GM18868 (cell line): ENCODE results near the gene LRRC74B.
"Not testable (repeated sequence)": the region's sequence is repeated elsewhere in the genome, so short reads cannot be mapped to it uniquely, and the experiment has no call there.

Experiments
- ATAC-seq: cut with Tn5 transposase; IDR thresholded peaks from one replicate; pipeline ENCODE4 v1.9.1; 2021; ENCODE audit warnings: mild to moderate bottlenecking, moderate library complexity; ENCODE audit not compliant: unreplicated experiment

LRRC74B gene

DNA sequence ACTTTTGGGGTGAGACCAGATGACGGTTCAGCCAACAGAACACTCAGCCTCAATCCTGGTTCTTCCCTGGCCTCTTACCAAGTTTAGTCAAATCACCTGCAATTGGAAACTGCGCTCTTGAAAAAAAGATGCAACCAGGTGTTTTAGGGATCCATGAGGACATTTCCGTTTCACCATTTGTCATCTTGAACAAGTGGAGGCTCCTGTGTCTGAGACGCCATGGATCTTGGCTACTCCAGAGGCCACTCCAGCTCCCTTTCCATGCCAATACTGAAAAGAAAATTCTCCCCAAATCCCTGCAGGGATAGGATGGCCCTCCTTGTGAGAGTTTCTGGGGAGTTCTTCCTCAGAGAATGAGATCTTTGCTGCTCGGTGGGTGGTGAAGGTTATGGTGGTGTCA is 27.7 kb downstream of the LRRC74B start:
- no peak for ATAC-seq

DNA sequence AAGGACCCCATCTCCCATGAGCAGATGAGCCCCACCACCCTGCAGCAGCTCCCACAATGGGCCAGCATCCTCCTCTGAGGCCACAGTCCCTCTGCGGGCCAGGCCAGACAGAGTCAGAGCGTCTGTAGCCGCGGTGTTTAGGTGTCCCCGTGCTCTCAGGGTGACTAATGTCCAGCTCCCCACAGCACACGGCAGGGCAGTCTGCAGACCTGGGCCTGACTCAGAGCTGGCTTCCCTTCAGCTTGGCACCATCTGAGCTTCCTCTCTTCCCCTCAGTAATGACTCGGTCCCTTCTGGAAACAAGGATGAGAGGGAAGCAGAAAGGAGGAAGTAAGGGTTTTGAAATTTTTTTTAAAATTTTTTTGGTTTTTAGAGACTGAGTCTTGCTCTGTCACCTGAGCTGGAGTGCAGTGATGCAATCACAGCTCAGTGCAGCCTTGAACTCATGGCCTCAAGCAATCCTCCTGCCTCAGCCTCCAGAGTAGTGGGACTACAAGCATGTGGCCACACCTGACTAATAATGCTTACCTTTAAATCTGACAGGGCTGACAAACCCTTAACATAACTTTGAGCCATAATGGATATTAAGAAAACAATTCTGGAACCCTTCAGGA is 28.5 kb downstream of the LRRC74B start:
- ATAC-seq = no peak

DNA sequence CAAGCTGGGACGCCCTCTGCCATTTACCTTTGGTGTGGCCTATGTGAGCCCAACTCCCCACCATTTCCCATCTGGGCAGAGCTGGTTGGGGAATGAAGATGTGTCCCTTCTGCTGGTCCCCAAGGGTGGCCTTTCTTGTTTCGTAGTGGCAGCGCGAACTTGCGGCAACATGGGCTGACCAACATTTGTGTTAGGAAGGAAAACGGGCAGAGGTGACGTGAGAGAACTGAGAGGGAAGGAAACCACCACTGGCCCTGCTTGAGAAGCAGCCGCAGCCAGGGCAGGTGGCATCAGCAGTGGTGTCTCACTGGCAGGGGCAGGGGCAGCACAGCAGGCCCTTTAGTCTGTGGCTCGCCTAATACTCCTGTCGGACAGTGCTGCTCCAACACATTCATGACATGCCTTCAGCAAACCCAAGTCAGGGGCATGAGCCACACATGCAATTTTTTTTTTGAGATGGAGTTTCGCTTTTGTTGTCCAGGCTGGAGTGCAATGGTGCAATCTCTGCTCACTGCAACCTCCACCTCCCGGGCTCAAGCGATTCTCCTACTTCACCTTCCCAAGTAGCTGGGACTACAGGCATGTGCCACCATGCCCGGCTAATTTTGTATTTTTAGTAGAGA is 29.9 kb downstream of the LRRC74B start:
- ATAC-seq = no peak

DNA sequence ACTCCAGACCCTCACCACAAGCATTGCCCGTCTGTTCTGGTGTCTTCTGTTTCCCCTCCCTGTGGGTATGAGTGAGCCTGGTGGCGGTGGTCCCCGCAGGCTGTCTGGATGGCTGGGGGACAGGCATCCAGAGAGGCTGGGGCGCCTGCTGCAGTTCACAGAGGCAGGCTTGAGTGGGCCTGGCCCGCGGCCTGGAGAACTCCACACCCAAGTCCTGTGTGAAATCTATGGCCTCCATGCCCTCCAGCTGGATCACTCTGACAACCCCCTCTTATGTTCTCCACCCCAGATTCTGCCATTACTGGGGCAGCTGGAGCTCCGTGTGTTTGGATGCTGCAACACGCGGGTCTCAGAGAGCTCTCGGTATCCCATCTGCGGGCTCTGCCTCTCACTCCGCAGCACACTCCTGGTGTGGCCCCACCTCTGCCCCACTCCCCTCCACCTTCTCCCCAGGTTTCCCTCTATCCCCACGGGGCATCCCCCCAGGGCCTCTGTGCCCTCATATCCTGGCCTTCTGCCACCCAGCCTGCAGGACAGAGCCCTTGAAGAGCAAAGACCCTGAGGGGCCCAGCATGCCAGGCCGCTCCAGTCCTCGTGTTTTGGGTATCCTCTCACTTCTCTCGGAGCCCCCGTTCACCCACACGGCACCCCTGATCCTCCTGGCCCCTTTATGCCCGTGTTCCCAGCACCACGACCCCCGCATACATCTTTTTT is 31.3 kb downstream of the LRRC74B start:
- ATAC-seq = no peak

DNA sequence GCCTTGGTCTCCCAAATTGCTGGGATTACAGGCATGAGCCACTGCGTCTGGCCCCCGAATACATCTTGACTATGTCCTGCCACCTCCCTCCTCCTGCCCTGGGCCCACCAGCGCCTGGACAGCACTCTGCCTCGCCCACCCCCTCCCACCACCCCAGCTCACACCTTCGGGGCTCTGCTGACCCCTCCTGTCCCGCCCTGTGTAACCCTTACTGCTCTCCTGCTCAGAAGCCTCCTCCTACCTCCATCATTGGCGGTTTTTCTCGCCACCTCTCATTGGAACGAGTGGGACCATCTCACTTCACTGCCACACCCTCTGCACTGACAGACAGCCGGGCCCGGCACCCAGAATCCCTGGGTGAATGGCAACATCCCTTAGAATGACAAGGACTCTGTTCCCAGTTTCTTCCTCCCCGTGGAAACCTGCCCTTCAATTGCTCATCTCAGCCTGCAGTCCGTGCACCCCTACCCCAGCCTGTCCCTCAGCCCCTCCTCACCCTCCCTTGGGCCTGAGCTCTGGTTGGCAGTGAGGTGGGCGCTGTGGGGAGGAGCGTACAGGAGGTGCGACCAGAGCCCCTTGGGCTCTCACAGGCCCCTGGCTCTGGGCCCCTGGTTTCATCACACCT is 32.2 kb downstream of the LRRC74B start:
- no peak for ATAC-seq

DNA sequence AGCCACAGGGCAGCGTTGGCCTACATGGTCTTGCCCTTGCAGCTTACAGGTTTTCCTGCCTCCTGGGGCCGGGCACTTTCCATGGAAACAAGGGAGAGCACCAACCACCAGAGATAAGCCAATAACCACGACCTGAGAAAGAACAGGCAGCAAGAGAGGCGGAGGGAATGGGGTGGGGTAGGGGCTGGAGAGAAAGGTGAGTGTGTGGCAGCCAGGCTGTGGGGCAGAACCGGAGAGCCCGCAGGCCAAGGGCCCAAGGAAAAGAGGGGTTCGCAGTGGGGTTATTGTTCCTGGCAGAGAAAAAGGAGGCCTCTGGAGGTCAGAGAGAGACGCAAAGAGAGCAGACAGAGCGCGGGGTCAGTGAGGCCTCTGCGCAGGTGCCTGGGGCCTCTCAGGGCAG is 33.2 kb downstream of the LRRC74B start:
- no peak for ATAC-seq

DNA sequence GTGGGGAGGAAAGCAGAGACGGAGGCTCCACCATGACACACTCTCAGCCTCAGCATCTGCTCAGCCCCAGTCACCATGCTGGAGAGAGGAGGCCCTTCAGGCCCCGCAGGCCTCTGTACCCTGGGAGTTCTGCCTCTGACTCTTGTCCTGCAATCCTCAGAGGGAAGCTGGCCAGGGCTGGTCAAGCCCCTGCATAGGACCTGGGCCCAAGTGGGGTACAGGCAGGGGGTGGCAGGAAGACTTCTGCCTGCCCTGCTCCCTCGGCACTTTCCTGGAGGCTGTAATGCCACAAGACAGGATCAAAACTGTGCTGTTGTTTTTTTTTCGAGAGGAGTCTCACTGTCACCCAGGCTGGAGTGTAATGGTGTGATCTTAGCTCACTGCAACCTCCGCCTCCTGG is 33.7 kb downstream of the LRRC74B start:
- ATAC-seq = no peak

DNA sequence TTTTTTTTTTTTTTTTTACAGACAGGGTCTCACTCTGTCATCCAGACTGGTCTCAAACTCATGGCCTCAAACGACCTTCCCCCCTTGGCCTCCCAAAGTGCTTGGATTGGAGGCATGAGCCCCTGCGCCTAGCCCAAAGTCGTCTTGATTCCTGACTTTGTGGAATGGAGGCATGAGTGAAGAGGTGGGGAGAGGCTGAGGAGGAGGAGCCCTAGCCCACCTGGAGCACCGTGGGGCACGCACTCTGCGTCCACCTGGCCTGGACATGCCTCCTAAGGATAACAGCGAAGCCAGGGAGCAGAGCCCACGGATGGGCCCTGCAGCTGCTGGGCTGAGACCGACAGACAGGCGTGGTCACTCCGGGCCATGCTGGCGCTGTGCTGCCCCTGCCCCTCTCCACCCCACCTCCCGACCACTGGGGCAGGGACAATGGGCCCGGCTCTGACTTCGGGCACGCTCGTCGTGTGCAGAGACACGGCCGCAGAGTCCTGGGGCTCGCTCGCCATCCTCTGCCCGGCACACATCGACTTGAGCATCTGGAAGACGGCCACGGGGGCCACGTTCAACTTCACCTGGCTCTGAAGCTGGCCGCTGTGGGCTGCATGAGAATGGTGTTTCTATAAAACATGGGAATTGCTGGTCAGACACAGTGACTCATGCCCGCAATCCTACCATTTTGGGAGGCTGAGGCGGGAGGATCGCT is 34.8 kb downstream of the LRRC74B start:
- ATAC-seq = no peak

DNA sequence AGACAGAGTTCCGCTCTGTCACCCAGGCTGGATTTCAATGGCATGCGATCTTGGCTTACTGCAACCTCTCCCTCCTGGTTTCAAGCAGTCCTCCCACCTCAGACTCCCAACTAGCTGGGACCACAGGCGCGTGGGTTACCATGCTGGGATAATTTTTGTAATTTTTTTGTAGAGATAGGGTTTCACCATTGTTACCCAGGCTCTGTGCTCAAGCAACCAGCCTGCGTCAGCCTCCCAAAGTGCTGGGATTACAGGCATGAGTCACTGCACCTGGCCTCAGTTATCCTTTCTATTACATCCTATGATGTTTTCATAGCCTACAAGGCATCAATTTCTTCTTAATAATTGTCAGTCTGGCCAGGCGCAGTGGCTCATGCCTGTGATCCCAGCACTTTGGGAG is 36.5 kb downstream of the LRRC74B start:
- no peak for ATAC-seq

DNA sequence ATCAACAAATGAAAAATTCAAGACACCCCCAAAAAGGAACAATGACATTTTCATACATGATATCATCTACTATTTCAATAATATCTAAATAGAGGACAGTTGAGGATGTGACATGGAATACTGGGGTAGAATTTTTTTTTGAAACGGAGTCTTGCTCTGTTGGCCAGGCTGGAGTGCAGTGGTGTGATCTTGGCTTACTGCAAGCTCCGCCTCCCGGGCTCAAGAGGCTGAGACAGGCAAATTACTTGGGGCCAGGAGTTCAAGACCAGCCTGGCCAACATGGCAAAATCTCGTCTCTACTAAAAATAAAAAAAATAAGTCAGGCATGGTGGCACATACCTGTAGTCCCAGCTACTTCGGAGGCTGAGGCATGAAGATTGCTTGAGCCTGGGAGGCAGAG is 41.4 kb downstream of the LRRC74B start:
- no peak for ATAC-seq

DNA sequence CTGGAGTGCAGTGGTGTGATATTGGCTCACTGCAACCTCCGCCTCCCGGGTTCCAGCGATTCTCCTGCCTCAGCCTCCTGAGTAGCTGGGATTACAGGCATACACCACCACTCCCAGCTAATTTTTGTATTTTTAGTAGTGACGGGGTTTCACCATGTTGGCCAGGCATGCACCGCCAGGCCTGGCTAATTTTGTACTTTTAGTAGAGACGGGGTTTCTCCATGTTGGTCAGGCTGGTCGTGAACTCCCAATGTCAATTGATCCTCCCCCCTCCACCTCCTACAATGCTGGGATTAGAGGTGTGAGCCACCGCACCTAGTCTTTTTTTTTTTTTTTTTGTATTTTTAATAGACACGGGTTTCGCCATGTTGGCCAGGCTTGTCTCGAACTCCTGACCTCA is 42.2 kb downstream of the LRRC74B start:
- ATAC-seq = not testable (repeated sequence)

DNA sequence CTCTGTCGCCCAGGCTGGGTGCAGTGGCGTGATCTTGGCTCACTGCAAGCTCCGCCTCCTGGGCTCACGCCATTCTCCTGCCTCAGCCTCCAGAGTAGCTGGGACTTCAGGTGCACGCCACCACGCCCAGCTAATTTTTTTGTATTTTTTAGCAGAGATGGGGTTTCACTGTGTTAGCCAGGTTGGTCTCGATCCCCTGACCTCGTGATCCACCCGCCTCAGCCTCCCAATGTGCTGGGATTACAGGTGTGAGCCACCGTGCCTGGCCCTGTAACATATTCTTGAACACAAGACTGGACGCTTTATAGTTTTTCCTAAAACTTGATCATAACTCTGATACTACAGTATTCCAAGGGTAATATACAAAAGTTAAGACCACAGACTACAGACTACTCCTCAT is 45.5 kb downstream of the LRRC74B start:
- ATAC-seq = not testable (repeated sequence)

DNA sequence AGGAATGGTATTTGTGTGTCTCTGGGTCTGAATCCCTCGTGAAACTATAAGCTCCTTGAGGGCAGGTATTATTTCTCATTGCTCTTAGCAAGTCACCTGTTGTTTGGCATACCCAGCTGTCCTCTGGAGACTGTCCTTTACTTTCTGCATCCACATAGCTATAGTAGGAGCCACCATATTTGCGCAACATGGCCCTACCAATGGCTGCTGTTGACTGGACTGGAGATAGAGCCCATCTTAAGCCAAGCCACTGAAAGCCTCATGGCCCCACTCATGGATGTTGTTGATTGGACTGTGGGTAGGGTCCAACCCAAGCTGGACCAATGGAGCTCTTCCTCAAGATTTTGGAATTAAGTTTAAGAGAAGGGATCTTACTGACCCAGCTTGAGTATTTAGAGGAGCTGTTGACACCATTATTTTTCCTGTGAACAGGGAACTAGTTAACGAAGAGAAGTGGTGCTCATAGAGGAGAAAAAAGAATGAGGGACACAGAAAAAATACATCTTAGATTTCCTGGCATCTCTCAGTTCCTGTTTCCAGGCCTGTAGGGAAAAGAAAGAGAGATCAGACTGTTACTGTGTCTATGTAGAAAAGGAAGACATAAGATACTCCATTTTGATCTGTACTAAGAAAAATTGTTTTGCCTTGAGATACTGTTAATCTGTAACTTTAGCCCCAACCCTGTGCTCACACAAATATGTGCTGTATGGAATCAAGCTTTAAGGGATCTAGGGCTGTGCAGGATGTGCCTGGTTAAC is 47.2 kb downstream of the LRRC74B start:
- no peak for ATAC-seq

DNA sequence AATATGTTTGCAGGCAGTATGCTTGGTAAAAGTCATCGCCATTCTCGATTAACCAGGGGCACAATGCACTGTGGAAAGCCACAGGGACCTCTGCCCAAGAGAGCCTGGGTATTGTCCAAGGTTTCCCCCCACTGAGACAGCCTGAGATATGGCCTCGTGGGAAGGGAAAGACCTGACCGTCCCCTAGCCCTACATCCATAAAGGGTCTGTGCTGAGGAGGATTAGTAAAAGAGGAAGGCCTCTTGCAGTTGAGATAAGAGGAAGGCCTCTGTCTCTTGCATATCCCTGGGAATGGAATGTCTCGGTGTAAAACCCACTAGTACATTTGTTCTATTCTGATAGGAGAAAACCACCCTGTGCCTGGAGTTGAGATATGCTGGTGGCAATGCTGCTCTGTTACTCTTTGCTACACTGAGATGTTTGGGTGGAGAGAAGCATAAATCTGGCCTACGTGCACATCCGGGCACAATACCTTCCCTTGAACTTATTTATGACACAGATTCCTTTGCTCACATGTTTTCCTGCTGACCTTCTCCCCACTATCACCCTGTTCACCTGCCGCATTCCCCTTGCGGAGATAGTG is 47.9 kb downstream of the LRRC74B start:
- ATAC-seq = not testable (repeated sequence)

DNA sequence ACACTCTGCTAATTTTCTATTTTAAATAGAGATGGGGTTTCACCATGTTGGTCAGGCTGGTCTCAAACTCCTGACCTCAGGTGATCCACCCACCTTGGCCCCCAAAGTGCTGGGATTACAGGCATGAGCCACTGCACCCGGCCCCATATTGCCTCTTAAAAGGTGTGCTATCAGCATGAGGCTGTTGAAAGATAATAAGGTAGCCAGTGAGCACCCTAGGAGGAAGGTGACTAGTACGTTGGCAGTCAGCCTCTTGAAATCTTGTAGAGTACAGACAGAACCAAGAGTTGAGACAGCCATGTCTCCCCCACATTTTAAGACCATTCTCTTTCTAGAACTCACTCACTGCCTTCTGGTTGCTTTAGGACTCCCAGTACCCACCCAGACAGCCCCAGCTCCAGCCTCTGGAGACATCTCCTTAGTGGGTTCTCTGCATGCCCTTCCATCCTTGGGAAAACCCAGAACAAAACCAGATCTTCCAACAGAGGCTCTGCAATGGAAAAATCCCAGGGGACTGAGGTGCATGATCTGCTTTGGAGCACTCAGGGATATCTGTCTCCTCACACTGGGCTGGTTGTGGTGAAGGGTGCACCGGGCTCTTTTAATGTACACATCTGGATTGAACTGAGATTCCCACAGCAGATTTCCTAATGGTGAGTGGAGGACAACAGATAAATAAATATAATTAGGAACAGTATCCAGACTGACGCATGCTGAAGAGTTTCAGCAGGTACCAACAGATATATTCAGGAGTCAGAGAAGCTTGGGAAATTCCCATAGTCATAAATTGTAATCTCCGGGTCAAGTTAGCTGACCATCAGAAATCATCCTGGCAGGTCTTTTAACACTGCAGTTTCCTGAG is 49.4 kb downstream of the LRRC74B start:
- no peak for ATAC-seq

DNA sequence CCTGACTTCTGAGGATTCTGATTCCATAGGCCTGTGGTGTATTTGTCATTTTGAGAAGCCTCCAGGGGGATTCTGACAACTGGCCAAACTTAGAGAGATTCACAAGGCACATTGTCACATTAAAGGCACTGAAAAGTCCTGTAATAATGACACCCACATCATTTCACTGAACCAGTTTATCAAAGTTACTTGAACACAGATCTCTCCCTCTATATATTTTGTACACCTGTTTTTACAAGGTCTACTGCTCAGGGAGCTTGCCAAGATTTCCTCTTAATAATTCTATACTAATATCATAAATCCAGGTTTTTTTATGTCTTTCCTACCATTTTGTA is 50.0 kb downstream of the LRRC74B start:
- no peak for ATAC-seq

DNA sequence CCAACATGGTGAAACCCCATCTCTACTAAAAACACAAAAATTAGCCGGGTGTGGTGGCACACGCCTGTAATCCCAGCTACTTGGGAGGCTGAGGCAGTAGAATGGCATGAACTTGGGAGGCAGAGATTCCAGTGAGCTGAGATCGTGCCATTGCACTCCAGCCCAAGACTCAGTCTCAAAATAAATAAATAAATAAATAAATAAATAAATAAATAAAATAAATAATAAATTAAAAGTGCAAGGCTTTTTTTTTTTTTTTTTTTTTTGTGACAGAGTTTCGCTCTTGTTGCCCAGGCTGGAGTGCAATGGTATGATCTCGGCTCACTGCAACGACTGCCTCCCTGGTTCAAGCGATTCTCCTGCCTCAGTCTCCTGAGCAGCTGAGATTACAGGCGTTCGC is 51.1 kb downstream of the LRRC74B start:
- not testable (repeated sequence) for ATAC-seq

DNA sequence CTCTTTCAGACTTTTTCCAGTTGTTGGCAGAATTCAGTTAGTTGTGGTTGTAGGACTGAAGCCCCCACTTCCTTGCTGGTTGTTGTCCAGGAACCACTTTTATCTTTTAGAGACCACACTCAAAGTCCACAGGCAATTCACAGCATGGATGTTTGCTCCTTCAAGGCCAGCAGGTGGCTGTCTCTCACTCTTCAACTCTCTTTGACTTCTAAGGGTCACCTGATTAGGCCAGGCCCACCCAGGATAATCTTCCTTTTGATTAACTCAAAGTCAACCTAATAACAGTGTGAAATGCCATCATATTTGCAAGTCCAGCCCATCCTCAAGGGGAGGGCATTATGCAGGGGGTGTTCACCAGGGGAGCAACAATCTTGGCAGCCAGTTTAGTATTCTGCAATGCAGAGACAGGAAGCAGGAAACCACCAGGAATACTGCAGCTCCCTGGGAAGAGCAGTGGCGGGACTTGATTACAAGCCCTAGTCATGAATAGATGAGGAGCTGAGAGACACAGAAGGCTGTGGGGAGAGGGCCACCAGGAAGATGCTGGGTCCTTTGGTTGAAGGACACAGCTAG is 52.4 kb downstream of the LRRC74B start:
- ATAC-seq = no peak

DNA sequence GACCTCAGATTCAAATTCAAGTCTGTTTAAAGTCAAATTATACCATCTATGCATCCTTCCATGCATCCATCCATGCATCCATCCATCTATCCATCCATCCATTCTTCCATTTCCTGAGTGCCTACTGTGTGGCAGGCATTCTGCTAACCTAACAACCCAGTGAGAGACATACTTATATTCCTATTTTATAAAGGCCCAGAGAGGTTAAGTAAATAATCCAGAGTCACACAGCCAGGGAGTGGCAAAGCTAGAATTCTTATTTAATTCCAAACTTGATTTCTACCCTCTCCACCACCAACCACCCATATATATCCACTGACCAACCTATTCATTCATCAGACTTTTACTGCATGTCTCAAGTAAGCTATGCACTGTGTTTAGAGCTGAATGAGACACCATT is 53.8 kb downstream of the LRRC74B start:
- ATAC-seq = no peak
